Stimulated activated CD8-positive, alpha-beta memory T cell treated with anti-CD3 and anti-CD28 coated beads, Interleukin-7, amount 100 ng/mL, for 4 hours (primary cell): ENCODE results near the gene NXT1.
"Not testable (repeated sequence)": the region's sequence is repeated elsewhere in the genome, so short reads cannot be mapped to it uniquely, and the experiment has no call there.

Experiments
- DNase-seq, 2 donors: peaks; one replicate each; pipeline ENCODE4 v3.0.0-alpha.2; 2020; ENCODE audit warnings: low read depth in 2 of 2

NXT1 gene

GRCh38 chr20:23331450-23332350 is 18.9 kb upstream of the NXT1 start:
- DNase-seq, result no peak

DNA sequence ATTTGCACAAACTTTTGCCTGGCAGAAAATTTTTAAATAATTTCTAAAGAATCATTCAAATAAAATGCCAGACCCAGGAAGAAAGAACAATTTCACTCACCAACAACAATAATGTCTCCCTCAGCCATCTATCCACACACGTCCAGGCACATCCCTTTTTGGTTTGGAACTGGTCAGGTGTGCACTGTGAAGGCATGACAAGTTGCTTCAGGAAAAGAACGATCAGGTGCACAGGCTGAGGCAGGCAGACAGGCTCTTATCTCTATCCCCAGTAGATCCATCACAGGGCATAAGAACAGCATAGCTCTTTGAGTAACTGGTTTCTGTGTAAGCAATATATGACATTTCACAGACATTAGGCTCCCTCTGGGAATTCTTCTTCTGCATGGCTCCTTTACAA is 18.1 kb upstream of the NXT1 start:
- no peak for DNase-seq

DNA sequence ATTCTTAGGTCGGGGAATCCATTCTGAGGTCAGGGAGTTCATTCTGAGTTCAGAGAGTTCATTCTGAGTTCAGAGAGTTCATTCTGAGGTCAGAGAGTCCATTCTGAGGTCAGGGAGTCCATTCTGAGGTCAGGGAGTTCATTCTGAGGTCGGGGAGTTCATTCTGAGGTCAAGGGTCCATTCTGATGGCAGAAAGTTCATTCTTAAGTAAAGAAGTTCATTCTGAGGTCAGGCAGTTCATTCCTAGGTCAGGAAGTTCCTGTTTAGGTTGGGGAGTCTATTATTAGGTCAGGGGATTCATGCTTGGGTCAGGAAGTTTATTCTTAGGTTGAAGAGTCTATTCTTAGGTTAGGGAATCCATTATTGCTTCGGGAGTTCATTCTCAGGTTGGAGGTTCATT is 16.5 kb upstream of the NXT1 start:
- DNase-seq, result no peak

GRCh38 chr20:23335521-23335920 is 15.1 kb upstream of the NXT1 start:
- DNase-seq, result no peak

DNA sequence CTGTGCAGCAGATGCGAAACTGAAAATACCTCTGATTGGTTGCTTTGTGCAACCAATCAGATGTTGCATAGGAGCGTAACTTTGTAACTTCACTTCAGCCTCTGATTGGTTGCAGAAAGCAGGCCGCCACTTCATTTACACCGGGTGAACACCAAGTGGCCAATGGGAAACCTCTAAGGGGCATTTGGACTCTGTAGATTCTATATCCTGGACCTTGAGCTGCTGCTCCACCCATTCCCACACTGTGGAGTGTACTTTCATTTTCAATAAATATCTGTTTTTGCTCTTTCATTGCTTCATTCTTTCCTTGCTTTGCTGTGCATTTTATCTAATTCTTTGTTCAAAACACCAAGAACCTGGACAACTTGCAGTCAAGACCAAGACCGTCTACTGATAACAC is 14.1 kb upstream of the NXT1 start:
- DNase-seq, result no peak

- no peak for DNase-seq
These were observed 13.3 kb upstream of the NXT1 start for GRCh38 chr20:23337312-23337711.

GRCh38 chr20:23339986-23340385 is 10.6 kb upstream of the NXT1 start:
- no peak for DNase-seq

DNA sequence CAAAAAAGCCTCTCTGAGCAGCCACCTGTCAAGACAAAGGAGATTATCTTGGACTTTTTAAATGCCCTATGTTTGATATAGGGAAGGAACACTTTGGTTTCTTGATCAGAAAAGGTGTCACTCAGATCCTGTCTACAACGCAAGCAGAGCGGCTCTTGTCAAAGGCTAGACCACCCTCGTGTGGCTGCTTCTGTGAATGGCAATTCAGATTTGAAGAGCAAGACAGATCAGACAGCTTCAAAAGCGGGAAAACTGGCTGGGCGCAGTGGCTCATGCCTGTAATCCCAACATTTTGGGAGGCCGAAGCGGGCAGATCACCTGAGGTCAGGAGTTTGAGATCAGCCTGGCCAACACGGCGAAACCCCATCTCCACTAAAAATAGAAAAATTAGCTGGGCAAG is 10.1 kb upstream of the NXT1 start:
- DNase-seq, result no peak

- DNase-seq, result no peak
These were observed 9.5 kb upstream of the NXT1 start for GRCh38 chr20:23341073-23341472.

DNA sequence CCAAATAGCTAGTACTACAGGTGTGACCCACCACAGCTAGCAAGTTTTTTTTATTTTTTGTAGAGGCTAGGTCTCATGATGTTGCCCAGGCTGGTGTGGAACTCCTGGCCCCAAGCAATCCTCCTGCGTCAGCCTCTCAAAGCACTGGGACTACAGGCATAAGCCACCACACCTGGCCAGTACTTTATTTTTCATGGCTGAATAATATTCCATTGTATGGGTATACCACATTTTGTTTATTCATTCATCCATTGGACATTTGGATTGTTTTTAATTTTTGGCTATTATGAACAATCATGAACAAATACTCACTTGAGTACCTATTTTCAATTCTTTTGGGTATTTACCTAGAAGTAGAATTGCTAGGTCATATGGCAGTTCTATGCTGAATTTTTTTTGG is 7.0 kb upstream of the NXT1 start:
- no peak for DNase-seq

- DNase-seq, result no peak
These were observed 6.3 kb upstream of the NXT1 start for GRCh38 chr20:23344336-23344735.

GRCh38 chr20:23346002-23346401 is 4.6 kb upstream of the NXT1 start:
- no peak for DNase-seq

GRCh38 chr20:23347791-23348190 is 2.8 kb upstream of the NXT1 start:
- DNase-seq, result no peak

DNA sequence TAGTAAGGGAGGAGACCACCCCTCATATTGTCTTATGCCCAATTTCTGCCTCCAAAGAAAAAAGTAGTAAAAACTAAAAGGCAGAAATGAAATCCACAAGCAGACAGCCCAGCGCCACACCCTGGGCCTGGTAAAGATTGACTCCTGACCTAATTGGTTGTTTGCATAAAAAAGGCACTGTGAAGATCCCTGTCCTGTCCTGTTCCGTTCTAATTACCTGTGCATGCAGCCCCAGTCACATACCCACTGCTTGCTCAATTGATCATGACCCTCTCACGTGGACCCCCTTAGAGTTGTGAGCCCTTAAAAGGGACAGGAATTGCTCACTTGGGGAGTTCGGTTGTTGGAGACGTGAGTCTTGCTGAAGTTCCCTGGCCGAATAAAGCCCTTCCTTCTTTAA is 2.1 kb upstream of the NXT1 start:
- DNase-seq, result not testable (repeated sequence)

DNA sequence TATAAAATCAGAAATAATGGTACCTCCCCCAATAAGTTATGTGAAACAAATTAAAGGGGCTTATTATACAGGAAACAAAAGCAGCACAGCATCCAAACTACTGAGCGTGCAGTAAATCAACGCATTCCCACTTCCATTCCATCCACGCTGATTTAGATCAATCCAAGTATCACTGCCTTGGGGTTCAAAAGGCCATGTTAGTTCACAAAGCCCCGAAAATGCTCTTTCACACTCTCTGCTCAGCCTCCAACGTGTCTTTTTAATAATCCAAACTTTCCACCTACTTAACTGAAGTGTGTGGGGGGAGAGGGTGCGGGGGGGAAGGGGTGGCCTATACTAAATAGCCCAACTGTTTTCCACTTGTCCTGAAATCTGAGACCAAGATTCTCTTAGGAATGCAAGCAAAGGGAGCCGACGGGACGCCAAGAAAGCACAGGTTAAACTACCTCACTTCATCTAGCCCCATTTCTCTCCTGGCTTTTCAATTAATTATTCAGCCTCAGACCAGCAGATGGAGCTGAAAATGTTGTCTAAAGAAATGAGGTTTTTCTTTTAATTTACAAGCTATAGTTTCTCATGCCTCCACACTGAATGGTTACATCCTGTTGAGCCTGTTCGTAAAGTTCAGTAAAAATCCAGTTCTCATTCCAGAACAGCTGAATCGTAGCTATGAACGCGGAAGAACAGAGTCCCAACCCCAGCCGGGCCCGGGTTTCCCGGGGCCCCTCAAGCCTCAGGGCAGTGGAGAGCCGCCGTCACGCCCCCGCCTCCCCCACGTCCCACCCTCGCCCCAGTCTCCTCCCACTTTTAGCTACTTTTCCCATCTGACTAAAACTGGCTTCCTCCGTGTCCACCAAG is 1.0 kb upstream of the NXT1 start:
- peak; percentile 66 to 76 for DNase-seq

DNA sequence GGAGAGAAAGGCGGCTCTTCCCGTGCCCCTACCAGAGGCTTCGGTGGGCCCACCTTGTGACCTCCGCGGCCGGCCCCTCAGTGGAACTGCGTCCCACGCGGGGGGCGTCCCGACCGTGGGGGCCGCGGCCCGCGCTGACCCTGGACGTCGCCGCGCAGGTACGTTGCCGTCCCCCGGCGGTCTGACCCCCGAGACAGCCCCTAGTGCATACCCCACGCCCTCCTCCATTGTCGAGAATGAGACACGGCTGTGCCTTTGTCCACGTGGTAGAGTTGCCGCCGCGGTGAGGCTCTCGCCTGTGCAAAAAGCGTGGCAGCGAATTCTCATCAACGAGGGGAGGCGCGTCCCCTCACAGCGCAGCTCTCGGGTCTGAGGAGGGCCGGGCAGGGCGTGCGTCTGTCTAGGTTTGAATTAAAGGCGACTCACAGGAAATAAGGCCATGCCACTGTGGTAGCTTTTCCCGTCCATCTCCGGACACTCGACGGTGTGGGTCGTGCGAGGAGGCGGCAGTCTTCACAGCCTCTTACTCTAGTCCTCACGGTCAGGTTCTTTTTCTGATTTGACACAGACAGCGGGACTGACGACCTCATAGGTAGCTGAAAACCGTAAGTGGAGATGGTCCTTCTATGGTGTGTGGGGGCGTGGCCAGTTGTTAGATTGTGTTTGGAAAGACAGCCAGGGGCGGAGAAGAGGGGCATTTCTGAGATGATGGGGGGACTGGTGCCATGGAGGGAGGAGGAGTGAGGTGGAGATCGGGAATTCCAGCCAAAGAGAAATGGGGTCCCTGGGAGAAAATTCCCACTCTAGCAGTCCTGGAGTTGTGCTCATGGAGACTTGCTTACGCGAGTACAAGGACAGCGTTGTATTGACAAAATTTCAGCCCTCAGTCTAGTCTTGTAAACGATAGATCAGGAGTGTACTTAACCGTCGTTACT is 580 bp downstream of the NXT1 start:
- DNase-seq, result peak; percentile 41 to 49

DNA sequence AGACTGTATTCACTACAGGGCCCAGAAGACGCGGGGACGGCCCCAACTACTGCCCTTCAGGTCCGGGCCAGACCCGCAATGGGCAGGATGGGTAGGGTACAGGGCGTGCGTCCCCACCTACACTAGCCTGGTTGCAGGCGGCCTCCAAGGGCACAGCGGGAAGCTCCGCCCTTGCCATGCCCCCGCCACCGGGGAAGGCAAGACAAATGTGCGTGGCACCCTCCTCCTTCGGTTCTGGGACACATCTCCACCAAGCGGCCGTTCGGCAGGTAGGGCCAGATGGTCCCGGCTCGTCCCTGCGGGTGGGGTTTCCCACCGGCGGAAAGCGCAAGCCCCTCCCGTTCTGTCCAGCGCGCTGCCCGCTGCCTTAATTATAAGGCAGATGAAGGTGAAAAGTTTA is 5.6 kb downstream of the NXT1 start:
- no peak for DNase-seq

DNA sequence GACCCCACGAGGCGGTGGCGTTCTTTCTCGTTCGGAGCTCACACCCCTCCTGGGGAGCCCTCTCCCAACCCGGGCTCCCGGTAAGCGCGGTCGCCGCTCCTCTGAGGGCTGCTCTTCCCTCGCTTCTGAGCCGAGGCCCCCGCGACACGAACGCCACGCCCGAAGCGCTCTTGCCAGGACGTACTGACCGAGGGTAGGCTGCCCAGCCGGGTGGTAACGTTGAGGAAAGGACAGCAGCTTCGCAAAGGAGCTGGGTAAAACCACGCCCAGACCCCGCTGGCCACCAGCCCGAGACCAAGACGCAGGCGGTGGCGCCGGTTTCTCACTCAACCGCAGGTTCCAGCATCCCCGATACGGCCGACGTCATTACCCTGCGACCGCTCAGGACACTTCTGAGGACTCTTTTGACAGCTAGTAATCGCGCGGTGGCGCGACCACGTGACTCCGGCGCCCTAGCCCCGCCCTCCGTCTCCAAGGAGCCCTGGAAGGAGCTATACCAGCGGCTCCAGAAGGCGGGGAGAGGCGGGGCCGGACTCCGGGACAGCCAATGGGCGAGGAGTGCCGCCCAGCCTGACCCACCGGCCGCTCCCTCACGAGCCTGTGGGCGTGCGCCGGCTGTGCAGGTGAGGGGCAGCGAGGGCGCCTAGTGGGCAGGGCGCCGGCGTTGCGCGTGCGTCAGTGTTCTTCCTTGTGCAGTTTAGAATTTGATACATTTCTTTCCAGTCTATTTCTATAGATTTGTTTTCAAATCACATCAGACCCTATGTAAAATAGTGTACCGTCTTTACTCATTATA is 7.4 kb downstream of the NXT1 start:
- DNase-seq, result peak; percentile 100

- no peak for DNase-seq
These were observed 7.9 kb downstream of the NXT1 start for GRCh38 chr20:23358563-23358906.

DNA sequence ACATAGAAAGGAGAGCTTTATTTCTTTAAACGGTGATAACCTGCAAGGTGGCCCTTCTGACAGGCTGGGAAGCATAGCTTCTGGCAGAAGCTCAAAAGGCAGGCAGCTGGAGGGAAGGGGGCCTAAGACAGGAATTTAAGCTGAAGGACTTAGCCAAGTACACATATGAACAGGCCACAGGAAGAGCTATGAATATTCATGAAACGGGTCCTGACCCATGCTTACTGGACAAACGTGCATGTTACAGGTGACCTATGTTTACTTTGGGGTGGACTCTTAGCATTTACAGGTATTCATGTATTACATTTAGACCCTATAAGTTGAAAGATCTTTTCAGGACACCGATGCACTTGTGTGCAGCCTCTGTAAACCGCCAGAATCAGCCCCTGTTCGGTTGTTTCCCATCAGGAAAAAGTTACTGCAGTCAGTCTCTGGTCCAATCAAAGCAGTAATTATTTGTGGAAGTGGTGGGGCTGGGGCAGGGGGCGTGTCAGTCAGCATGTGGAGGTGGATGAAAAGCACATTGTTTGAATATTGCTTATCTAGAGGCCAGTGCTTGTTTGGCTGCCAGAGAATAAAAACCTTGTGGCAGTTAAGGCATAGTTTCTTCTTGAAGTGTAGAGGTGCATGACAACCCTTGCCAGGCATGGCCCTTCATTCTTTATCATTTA is 8.5 kb downstream of the NXT1 start:
- DNase-seq, result no peak

GRCh38 chr20:23360531-23360930 is 9.9 kb downstream of the NXT1 start:
- no peak for DNase-seq
